NCI-H748 (cell line): ENCODE measurements around the gene TRAPPC5.

Experiments used
- DNase-seq: peaks from one replicate; lab custom pipeline; 2025; ENCODE audit not compliant: unreplicated experiment; lab: John Stamatoyannopoulos, UW

Gene TRAPPC5

GRCh38 chr19:7729831-7730285, 49.2 kb downstream of the TRAPPC5 start:
- peak; percentile 30 for DNase-seq

GRCh38 chr19:7730286-7731217, 49.9 kb downstream of the TRAPPC5 start:
- no peak for DNase-seq

GRCh38 chr19:7731218-7731595, 50.6 kb downstream of the TRAPPC5 start:
- DNase-seq = no peak

- DNase-seq = no peak
Observed at GRCh38 chr19:7731615-7732014, 51.0 kb downstream of the TRAPPC5 start.

GRCh38 chr19:7732045-7732444, 51.4 kb downstream of the TRAPPC5 start, which contains the start of gene CLEC4G:
Gene CLEC4G (minus strand): TSS chr19:7732110. CDS start chr19:7732102, 8 bp downstream.
- no peak for DNase-seq

GRCh38 chr19:7733376-7733775, 52.7 kb downstream of the TRAPPC5 start:
- DNase-seq = no peak

GRCh38 chr19:7734220-7735203, 53.9 kb downstream of the TRAPPC5 start:
- no peak for DNase-seq

- no peak for DNase-seq
Observed at GRCh38 chr19:7736148-7736547, 55.5 kb downstream of the TRAPPC5 start.

- no peak for DNase-seq
Observed at GRCh38 chr19:7737215-7737614, 56.6 kb downstream of the TRAPPC5 start.
